C4-2B (cell line): ENCODE data around the gene FRMD8.

Source experiments
- CTCF ChIP-seq: fragments of 450-650 bp; conservative IDR thresholded peaks from 2 replicates; pipeline ENCODE4 v1.5.1; 2017; ENCODE audit warnings: mild to moderate bottlenecking
- ZFX ChIP-seq: fragments of 450-650 bp; IDR thresholded peaks from 2 replicates; pipeline ENCODE4 v1.6.1; 2017

GRCh38 chr11:65383778-65384177, 2.7 kb upstream of the FRMD8 start:
- TF ChIP-seq ZFX (no peak), CTCF (no peak)
